SK-N-SH (cell line): ENCODE results near the gene NPW. TPM values are rescaled to one million over a fixed set of nuclear protein-coding genes. Genes with fewer than 3 reads are reported as not detected.

Source experiments
- CTCF ChIA-PET: fragments of 300-600, 350-600 bp; formaldehyde crosslinking; extraction: SDS; loops from one replicate; lab custom pipeline; 2021; lab: Yijun Ruan, JAX
- POLR2A ChIA-PET: fragments of 350-600 bp; sonication (Branson Sonifier 250); formaldehyde crosslinking; extraction: SDS; loops from one replicate; lab custom pipeline; 2020; ENCODE audit warnings: antibody characterized with exemption, inconsistent platforms; lab: Yijun Ruan, JAX
- DNase-seq: peaks from one replicate; pipeline ENCODE4 v3.0.0; 2012
- H2AFZ ChIP-seq: fragments of 200-600 bp; sonication (generic); 2 replicates; pipeline ENCODE4 v1.8.1; 2016; ENCODE audit warnings: antibody characterized with exemption, mild to moderate bottlenecking, low read depth
- H3F3A ChIP-seq: fragments of 200-600 bp; sonication (generic); replicated peaks from 2 replicates; pipeline ENCODE3; 2016; ENCODE audit warnings: antibody characterized with exemption, mild to moderate bottlenecking; ENCODE audit not compliant: insufficient read depth
- H3K27ac ChIP-seq, 2 experiments: fragments of 200-500 bp in 1 of 2; fragments of 200-600 bp in 1 of 2; sonication (Bioruptor generic) in 1 of 2; sonication (generic), shearing (Covaris generic) in 1 of 2; 2 replicates each; pipeline versions ENCODE4 v1.5.1 to v1.6.1; 2014 to 2016; ENCODE audit warnings: low read depth in 2 of 2, inconsistent platforms in 1 of 2, low read length in 1 of 2, mild to moderate bottlenecking in 1 of 2, mixed read lengths in 1 of 2
- H3K27me3 ChIP-seq: fragments of 200-600 bp; sonication (generic), shearing (Covaris generic); 2 replicates; pipeline ENCODE4 v1.6.1; 2016; ENCODE audit warnings: mixed run types; ENCODE audit not compliant: insufficient read depth
- H3K36me3 ChIP-seq, 2 experiments: fragments of 200-500 bp in 1 of 2; fragments of 200-600 bp in 1 of 2; sonication (Bioruptor generic) in 1 of 2; sonication (generic) in 1 of 2; replicated peaks in 1 of 2; 2 replicates each; pipeline versions ENCODE3 to v1.5.1; 2014 to 2016; ENCODE audit warnings: low read length in 1 of 2, mild to moderate bottlenecking in 1 of 2; ENCODE audit not compliant: insufficient read depth in 2 of 2, control insufficient read depth in 1 of 2
- H3K4me1 ChIP-seq, 2 experiments: fragments of 200-500 bp in 1 of 2; fragments of 200-600 bp in 1 of 2; sonication (Bioruptor generic) in 1 of 2; sonication (generic), shearing (Covaris generic) in 1 of 2; 2 replicates each; pipeline versions ENCODE4 v1.5.1 to v1.6.1; 2014 to 2016; ENCODE audit warnings: low read depth in 1 of 2, low read length in 1 of 2, mixed run types in 1 of 2; ENCODE audit not compliant: insufficient read depth in 2 of 2, control insufficient read depth in 1 of 2
- H3K4me2 ChIP-seq: fragments of 200-600 bp; sonication (generic), shearing (Covaris generic); 2 replicates; pipeline ENCODE4 v1.6.1; 2017; ENCODE audit warnings: mixed run types
- H3K4me3 ChIP-seq, 2 experiments: fragments of 200-500 bp in 1 of 2; fragments of 200-600 bp in 1 of 2; sonication (Bioruptor generic) in 1 of 2; sonication (generic), shearing (Covaris generic) in 1 of 2; 2 replicates each; pipeline versions ENCODE4 v1.5.1 to v1.8.1; 2014 to 2016; ENCODE audit warnings: low read depth in 2 of 2, inconsistent platforms in 1 of 2, low read length in 1 of 2, mild to moderate bottlenecking in 1 of 2, mixed read lengths in 1 of 2, moderate library complexity in 1 of 2
- H3K79me2 ChIP-seq: fragments of 200-600 bp; sonication (generic); 2 replicates; pipeline ENCODE4 v1.8.1; 2017; ENCODE audit warnings: mild to moderate bottlenecking; ENCODE audit not compliant: insufficient read depth
- H3K9ac ChIP-seq: fragments of 200-600 bp; sonication (generic); 2 replicates; pipeline ENCODE4 v1.6.1; 2017; ENCODE audit warnings: mixed run types
- H3K9me2 ChIP-seq: fragments of 200-600 bp; sonication (generic); 2 replicates; pipeline ENCODE4 v1.6.1; 2017; ENCODE audit warnings: mixed run types
- H3K9me3 ChIP-seq: fragments of 200-600 bp; sonication (generic); 2 replicates; pipeline ENCODE4 v1.6.1; 2017; ENCODE audit warnings: mixed run types, mild to moderate bottlenecking, moderate library complexity
- H4K20me1 ChIP-seq: fragments of 200-600 bp; sonication (generic); 2 replicates; pipeline ENCODE4 v1.6.1; 2017; ENCODE audit warnings: mild to moderate bottlenecking, mixed run types; ENCODE audit not compliant: insufficient read depth
- EZH2phosphoT487 ChIP-seq: fragments of 200-600 bp; sonication (generic); IDR thresholded peaks from 2 replicates; pipeline ENCODE4 v1.6.1; 2017; ENCODE audit warnings: low read depth, mixed run types, mild to moderate bottlenecking, antibody characterized with exemption, moderate library complexity, borderline replicate concordance
- FOXJ3 ChIP-seq: sonication (generic); formaldehyde crosslinking; IDR thresholded peaks from 2 replicates; pipeline ENCODE4 v1.5.1; 2020; ENCODE audit warnings: mild to moderate bottlenecking, missing genetic modification reagents
- MEF2A ChIP-seq: IDR thresholded peaks from 2 replicates; pipeline ENCODE4 v1.4.0; 2012; ENCODE audit warnings: low read depth, borderline replicate concordance
- NFIC ChIP-seq: IDR thresholded peaks from 2 replicates; pipeline ENCODE4 v1.4.0; 2012; ENCODE audit warnings: borderline replicate concordance
- POLR2AphosphoS5 ChIP-seq: IDR thresholded peaks from 2 replicates; pipeline ENCODE4 v1.6.1; 2012; ENCODE audit warnings: low read depth, low read length
- RFX5 ChIP-seq: IDR thresholded peaks from 2 replicates; pipeline ENCODE4 v1.6.1; 2012; ENCODE audit warnings: mild to moderate bottlenecking, improper control_type of control experiment, low read length
- SIN3A ChIP-seq: IDR thresholded peaks from 2 replicates; pipeline ENCODE4 v1.6.1; 2012; ENCODE audit warnings: low read depth, mild to moderate bottlenecking, low read length, moderate library complexity, borderline replicate concordance
- TEAD4 ChIP-seq: IDR thresholded peaks from 2 replicates; pipeline ENCODE4 v1.4.0; 2012; ENCODE audit warnings: mild to moderate bottlenecking, borderline replicate concordance; ENCODE audit not compliant: insufficient read depth
- YY1 ChIP-seq: IDR thresholded peaks from 2 replicates; pipeline ENCODE4 v1.4.0; 2012; ENCODE audit warnings: low read depth, mild to moderate bottlenecking
- WGBS: methylation state at CpG from one replicate; pipeline ENCODE4 v1.1.6; 2017; ENCODE audit warnings: low lambda C conversion rate; 5-methylcytosine and 5-hydroxymethylcytosine counted together
- polyA plus RNA-seq, 3 experiments: library from polyadenylated mRNA; depleted of rRNA; stranded (reverse); fragments of >200 nt; gene quantifications; 2 replicates each; pipeline ENCODE4 v1.2.3, GENCODE V29; 2012
- TF ChIP-seq, protein P1 (sequence below): fragments of 150-350 bp; IDR thresholded peaks from 2 replicates; pipeline ENCODE4 v1.6.1; 2016; ENCODE audit warnings: mild to moderate bottlenecking, low read depth, low read length
- TF ChIP-seq, protein P2 (sequence below): IDR thresholded peaks from 2 replicates; pipeline ENCODE4 v1.4.0; 2012; ENCODE audit warnings: low read depth, borderline replicate concordance
- TF ChIP-seq, protein P3 (sequence below): IDR thresholded peaks from 2 replicates; pipeline ENCODE4 v1.6.1; 2012; ENCODE audit warnings: mild to moderate bottlenecking, low read depth, low read length, moderate library complexity

NPW gene
- polyA plus RNA-seq, 1 of the 3 experiments (the other 2 are of a cell fraction): 1.1 TPM

DNA sequence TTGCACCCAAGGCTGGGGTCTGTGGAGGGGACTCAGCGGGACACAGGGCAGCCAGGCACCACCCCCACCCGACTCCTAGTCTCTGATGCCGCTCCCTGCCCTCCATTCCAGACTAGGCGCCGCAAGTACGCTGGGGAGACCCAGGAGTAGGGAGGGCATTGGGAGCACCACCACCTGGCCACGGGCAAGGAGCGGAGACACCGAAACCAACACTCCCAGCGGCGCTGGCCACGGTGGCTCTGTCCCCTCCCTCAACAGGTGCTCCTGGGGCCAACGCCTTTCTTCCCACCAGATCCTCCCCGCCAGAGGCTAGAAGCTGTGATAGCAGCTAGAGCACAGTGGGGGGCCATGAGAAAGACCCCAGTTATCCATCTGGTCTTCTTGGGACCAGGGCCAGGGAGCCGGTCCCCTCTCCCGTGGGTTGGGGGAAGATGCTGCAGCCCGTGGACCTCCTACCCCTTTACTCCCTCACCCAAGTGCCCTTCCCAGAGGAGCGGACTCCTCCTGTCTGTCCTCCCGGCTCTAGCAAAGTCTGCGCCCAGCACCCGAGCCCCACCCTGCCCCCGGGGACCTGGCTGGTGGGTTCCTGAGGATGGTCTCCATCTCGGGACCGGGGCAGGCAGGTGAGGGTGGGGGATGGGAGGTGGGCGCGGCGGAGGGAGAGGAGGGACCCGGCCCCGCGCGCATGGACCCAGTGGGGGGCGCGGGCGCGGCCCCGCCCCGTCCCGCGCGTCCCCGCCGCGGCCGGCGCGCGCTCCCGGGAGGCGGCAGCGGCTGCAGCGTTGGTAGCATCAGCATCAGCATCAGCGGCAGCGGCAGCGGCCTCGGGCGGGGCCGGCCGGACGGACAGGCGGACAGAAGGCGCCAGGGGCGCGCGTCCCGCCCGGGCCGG is 30.1 kb upstream of the NPW start, which contains the start of gene SYNGR3:
TSS of gene SYNGR3 (plus strand) at position 762 of the 892 bp plus-strand sequence. CDS start 133 bp downstream, outside the sequence.
- POLR2A ChIA-PET: interaction anchor here (2.3 kb wide), 1 partner anchor 25 kb away, joined by 8 read pairs; the partner anchor contains the start of gene RPS2
- peaks cover 9% of the 10 kb centered on the region for H3F3A ChIP-seq
- peaks cover 8 to 30% of the 10 kb centered on the region in 2 experiments; a peak in 2 of 4 replicates for H3K4me1 ChIP-seq
- H4K20me1 ChIP-seq: no peaks in the 10 kb centered on the region
- TF ChIP-seq POLR2AphosphoS5 (no peak), TEAD4 (no peak), FOXJ3 (CRISPR knock-in tag) (no peak), YY1 (no peak), MEF2A (no peak), SIN3A (no peak), EZH2phosphoT487 (no peak), NFIC (no peak), RFX5 (no peak)
- TF ChIP-seq, protein P1, sequence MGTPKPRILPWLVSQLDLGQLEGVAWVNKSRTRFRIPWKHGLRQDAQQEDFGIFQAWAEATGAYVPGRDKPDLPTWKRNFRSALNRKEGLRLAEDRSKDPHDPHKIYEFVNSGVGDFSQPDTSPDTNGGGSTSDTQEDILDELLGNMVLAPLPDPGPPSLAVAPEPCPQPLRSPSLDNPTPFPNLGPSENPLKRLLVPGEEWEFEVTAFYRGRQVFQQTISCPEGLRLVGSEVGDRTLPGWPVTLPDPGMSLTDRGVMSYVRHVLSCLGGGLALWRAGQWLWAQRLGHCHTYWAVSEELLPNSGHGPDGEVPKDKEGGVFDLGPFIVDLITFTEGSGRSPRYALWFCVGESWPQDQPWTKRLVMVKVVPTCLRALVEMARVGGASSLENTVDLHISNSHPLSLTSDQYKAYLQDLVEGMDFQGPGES: no peak
- TF ChIP-seq, protein P2, sequence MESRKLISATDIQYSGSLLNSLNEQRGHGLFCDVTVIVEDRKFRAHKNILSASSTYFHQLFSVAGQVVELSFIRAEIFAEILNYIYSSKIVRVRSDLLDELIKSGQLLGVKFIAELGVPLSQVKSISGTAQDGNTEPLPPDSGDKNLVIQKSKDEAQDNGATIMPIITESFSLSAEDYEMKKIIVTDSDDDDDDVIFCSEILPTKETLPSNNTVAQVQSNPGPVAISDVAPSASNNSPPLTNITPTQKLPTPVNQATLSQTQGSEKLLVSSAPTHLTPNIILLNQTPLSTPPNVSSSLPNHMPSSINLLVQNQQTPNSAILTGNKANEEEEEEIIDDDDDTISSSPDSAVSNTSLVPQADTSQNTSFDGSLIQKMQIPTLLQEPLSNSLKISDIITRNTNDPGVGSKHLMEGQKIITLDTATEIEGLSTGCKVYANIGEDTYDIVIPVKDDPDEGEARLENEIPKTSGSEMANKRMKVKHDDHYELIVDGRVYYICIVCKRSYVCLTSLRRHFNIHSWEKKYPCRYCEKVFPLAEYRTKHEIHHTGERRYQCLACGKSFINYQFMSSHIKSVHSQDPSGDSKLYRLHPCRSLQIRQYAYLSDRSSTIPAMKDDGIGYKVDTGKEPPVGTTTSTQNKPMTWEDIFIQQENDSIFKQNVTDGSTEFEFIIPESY: no peak
- TF ChIP-seq, protein P3, sequence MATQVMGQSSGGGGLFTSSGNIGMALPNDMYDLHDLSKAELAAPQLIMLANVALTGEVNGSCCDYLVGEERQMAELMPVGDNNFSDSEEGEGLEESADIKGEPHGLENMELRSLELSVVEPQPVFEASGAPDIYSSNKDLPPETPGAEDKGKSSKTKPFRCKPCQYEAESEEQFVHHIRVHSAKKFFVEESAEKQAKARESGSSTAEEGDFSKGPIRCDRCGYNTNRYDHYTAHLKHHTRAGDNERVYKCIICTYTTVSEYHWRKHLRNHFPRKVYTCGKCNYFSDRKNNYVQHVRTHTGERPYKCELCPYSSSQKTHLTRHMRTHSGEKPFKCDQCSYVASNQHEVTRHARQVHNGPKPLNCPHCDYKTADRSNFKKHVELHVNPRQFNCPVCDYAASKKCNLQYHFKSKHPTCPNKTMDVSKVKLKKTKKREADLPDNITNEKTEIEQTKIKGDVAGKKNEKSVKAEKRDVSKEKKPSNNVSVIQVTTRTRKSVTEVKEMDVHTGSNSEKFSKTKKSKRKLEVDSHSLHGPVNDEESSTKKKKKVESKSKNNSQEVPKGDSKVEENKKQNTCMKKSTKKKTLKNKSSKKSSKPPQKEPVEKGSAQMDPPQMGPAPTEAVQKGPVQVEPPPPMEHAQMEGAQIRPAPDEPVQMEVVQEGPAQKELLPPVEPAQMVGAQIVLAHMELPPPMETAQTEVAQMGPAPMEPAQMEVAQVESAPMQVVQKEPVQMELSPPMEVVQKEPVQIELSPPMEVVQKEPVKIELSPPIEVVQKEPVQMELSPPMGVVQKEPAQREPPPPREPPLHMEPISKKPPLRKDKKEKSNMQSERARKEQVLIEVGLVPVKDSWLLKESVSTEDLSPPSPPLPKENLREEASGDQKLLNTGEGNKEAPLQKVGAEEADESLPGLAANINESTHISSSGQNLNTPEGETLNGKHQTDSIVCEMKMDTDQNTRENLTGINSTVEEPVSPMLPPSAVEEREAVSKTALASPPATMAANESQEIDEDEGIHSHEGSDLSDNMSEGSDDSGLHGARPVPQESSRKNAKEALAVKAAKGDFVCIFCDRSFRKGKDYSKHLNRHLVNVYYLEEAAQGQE: no peak
- TF ChIP-seq, all 33 proteins: peak for 0
- WGBS: 25% methylated on average over 20 of the region's 67 CpGs
- Histone ChIP-seq H3K4me2 (peak within 1 kb of the TSS; percentile 85), H3K4me3 (peak within 1 kb of the TSS; percentile 62), H3K36me3 (peaks cover 5 to 13% of the 10 kb centered on the region in 2 experiments), H3K9ac (peak within 1 kb of the TSS; percentile 46; the same call in 1 of the 2 replicates), H3K27me3 (no peaks in the 10 kb centered on the region), H2AFZ (peak within 1 kb of the TSS; percentile 46; the same call in 1 of the 2 replicates), H3K27ac (peak within 1 kb of the TSS in 1 of 2 experiments; percentile 58; a peak in 1 of 4 replicates), H3K9me2 (no peaks in the 10 kb centered on the region), H3K79me2 (peaks cover 19% of the 10 kb centered on the region; the same call in 1 of the 2 replicates), H3K9me3 (no peaks in the 10 kb centered on the region)
- CTCF ChIA-PET: interaction anchor here (1.0 to 12.9 kb wide), 5 partner anchors 9 to 151 kb away, joined by 3 to 108 read pairs (median 4); no protein-coding TSS in a partner anchor
- peak; percentile 86 for DNase-seq
